Endothelial cell of umbilical vein (primary cell): ENCODE data around the gene NTN1. TPM values are rescaled to one million over a fixed set of nuclear protein-coding genes. Genes with fewer than 3 reads are reported as not detected.

Experiments used
- BruUV-seq: library from RNA; stranded (reverse); fragments of 400-500 nt; replicated peaks from 2 replicates; lab custom pipeline; 2021; lab: Mats Ljungman, UMichigan
- CTCF ChIA-PET: fragments of 300-600, 350-600 bp; sonication (Branson Sonifier 250); formaldehyde crosslinking; loops from one replicate; lab custom pipeline; 2021; ENCODE audit warnings: antibody characterized with exemption, inconsistent platforms; lab: Charles Lee
- POLR2A ChIA-PET: fragments of 300-600, 350-600 bp; sonication (Branson Sonifier 250); formaldehyde crosslinking; loops from one replicate; lab custom pipeline; 2021; ENCODE audit warnings: antibody characterized with exemption, inconsistent platforms; lab: Charles Lee
- DNase-seq: peaks from one replicate; pipeline ENCODE4 v3.0.0-alpha.2; 2011; ENCODE audit warnings: low read depth, low spot score
- FAIRE-seq: peaks from 2 replicates; lab custom pipeline; 2011; peaks lifted over from hg19 to GRCh38; lab: Jason Lieb, UNC
- H2AFZ ChIP-seq: 2 replicates; pipeline ENCODE4 v1.6.0; 2012; ENCODE audit warnings: low read depth, low read length, control low read depth, inconsistent platforms
- H3K27ac ChIP-seq: 2 replicates; pipeline ENCODE4 v1.5.1; 2011; ENCODE audit warnings: low read depth, mild to moderate bottlenecking, control low read depth, low read length, moderate library complexity; ENCODE audit not compliant: insufficient read depth
- H3K27me3 ChIP-seq, 2 experiments: 2 replicates each; pipeline versions ENCODE4 v1.6.0 to v1.6.1; 2011; ENCODE audit warnings: low read length in 2 of 2, mixed read lengths in 1 of 2; ENCODE audit not compliant: control insufficient read depth in 2 of 2, insufficient read depth in 2 of 2
- H3K36me3 ChIP-seq, 2 experiments: 2 replicates in 1 of 2; 3 replicates in 1 of 2; pipeline ENCODE4 v1.5.1; 2011; ENCODE audit warnings: low read length in 2 of 2, mild to moderate bottlenecking in 1 of 2, moderate library complexity in 1 of 2; ENCODE audit not compliant: control insufficient read depth in 2 of 2, insufficient read depth in 2 of 2; ENCODE audit errors: extremely low read depth in 1 of 2
- H3K4me1 ChIP-seq: 3 replicates; pipeline ENCODE4 v1.5.1; 2011; ENCODE audit warnings: mild to moderate bottlenecking, low read length; ENCODE audit not compliant: control insufficient read depth, insufficient read depth; ENCODE audit errors: extremely low read depth
- H3K4me2 ChIP-seq: 2 replicates; pipeline ENCODE4 v1.6.1; 2011; ENCODE audit warnings: low read length, control low read depth, mixed read lengths; ENCODE audit not compliant: insufficient read depth
- H3K4me3 ChIP-seq, 3 experiments: fragments of 200-600 bp in 1 of 3; sonication (generic), shearing (Covaris generic) in 1 of 3; replicated peaks in 1 of 3; 2 replicates each; pipeline ENCODE4 v1.5.1; 2011 to 2016; ENCODE audit warnings: control low read depth in 3 of 3, low read length in 3 of 3, mild to moderate bottlenecking in 2 of 3, inconsistent platforms in 1 of 3, low read depth in 1 of 3, moderate library complexity in 1 of 3; ENCODE audit not compliant: insufficient read depth in 1 of 3
- H3K79me2 ChIP-seq: 2 replicates; pipeline ENCODE4 v1.6.0; 2012; ENCODE audit warnings: low read length, inconsistent platforms; ENCODE audit not compliant: control insufficient read depth, insufficient read depth
- H3K9ac ChIP-seq: replicated peaks from 2 replicates; pipeline ENCODE3; 2011; ENCODE audit warnings: low read length, control low read depth; ENCODE audit not compliant: insufficient read depth; ENCODE audit errors: extremely low read depth
- H3K9me1 ChIP-seq: replicated peaks from 3 replicates; pipeline ENCODE4 v1.6.0; 2011; ENCODE audit warnings: mild to moderate bottlenecking, low read length; ENCODE audit not compliant: control insufficient read depth, insufficient read depth; ENCODE audit errors: extremely low read depth
- H3K9me3 ChIP-seq: replicated peaks from 2 replicates; pipeline ENCODE4 v1.5.1; 2012; ENCODE audit warnings: low read length, inconsistent platforms; ENCODE audit not compliant: control insufficient read depth, insufficient read depth
- H4K20me1 ChIP-seq: replicated peaks from 2 replicates; pipeline ENCODE3; 2011; ENCODE audit warnings: mild to moderate bottlenecking, low read length; ENCODE audit not compliant: control insufficient read depth, insufficient read depth; ENCODE audit errors: extremely low read depth
- CTCF ChIP-seq, 2 donors: IDR thresholded peaks; 1 replicate in 1 of 2; 2 replicates in 1 of 2; pipeline ENCODE4 v1.5.1; 2011; ENCODE audit warnings: low read length in 2 of 2, mild to moderate bottlenecking in 2 of 2, moderate library complexity in 2 of 2, control low read depth in 1 of 2, inconsistent platforms in 1 of 2, low read depth in 1 of 2; ENCODE audit not compliant: insufficient read depth in 1 of 2; ENCODE audit errors: extremely low read depth in 1 of 2
- EZH2 ChIP-seq: IDR thresholded peaks from 2 replicates; pipeline ENCODE4 v1.6.1; 2012; ENCODE audit warnings: borderline replicate concordance, low read depth, mild to moderate bottlenecking, moderate library complexity, low read length, inconsistent platforms; ENCODE audit not compliant: severe bottlenecking
- FOS ChIP-seq: IDR thresholded peaks from 2 replicates; pipeline ENCODE4 v1.6.1; 2011; ENCODE audit warnings: mild to moderate bottlenecking, low read length, moderate library complexity, borderline replicate concordance; ENCODE audit not compliant: insufficient read depth
- GATA2 ChIP-seq: IDR thresholded peaks from 2 replicates; pipeline ENCODE4 v1.7.0; 2011; ENCODE audit warnings: low read depth, mild to moderate bottlenecking, moderate library complexity, mixed read lengths, low read length; ENCODE audit not compliant: insufficient read length, insufficient read depth
- JUN ChIP-seq: IDR thresholded peaks from 2 replicates; pipeline ENCODE4 v1.6.1; 2011; ENCODE audit warnings: borderline replicate concordance, low read depth; ENCODE audit not compliant: insufficient read length, insufficient read depth
- MAX ChIP-seq: IDR thresholded peaks from 2 replicates; pipeline ENCODE4 v1.6.1; 2011; ENCODE audit not compliant: insufficient read depth, insufficient read length
- MYC ChIP-seq: IDR thresholded peaks from one replicate; pipeline ENCODE4 v1.6.1; 2011; ENCODE audit warnings: mild to moderate bottlenecking, low read depth, low read length
- POLR2A ChIP-seq: IDR thresholded peaks from 2 replicates; pipeline ENCODE4 v1.6.1; 2012; ENCODE audit warnings: low read depth, mild to moderate bottlenecking, control low read depth, low read length
- POLR2AphosphoS5 ChIP-seq: IDR thresholded peaks from 2 replicates; pipeline ENCODE4 v1.6.1; 2012; ENCODE audit warnings: low read depth, mild to moderate bottlenecking, control low read depth, low read length, moderate library complexity; ENCODE audit not compliant: insufficient read depth
- dilution Hi-C: fragments of 300-500 bp; cut with MboI; formaldehyde crosslinking; loops from one replicate; pipeline ENCODE4 v1.15.0; 2019; ENCODE audit warnings: low sequenced_read_pairs; ENCODE audit not compliant: extremely low pct_ligation_motif_present
- intact Hi-C: fragments of 100-400 bp; cut with micrococcal nuclease; formaldehyde crosslinking; loops from one replicate; pipeline ENCODE4 v1.10.0; 2022
- polyA plus RNA-seq, 4 experiments: library from polyadenylated mRNA; depleted of rRNA in 3 of 4; stranded (reverse) in 3 of 4; unstranded in 1 of 4; fragments of >200 nt; gene quantifications; 2 replicates each; pipeline versions ENCODE4 v1.2.1 to v1.2.3, GENCODE V29; 2011 to 2012; ENCODE audit warnings: missing spikeins in 1 of 4
- total RNA-seq: library from RNA; stranded (reverse); gene quantifications from 2 replicates; pipeline ENCODE4 v1.2.3, GENCODE V29; 2021

Gene NTN1
- total and polyA plus RNA-seq, 2 donors (not counting 3 experiments of a cell fraction or from before 2014, with no cell fraction given): 0.10 to 0.18 TPM

- Histone ChIP-seq H3K9me3 (no peaks in the 10 kb centered on the region), H3K4me1 (no peaks in the 10 kb centered on the region), H3K36me3 (no peaks in the 10 kb centered on the region), H2AFZ (no peak overlapping the region), H3K4me2 (no peak overlapping the region), H3K9ac (no peak overlapping the region), H3K79me2 (no peaks in the 10 kb centered on the region), H3K27ac (no peak overlapping the region), H3K9me1 (no peaks in the 10 kb centered on the region), H3K27me3 (no peaks in the 10 kb centered on the region), H4K20me1 (no peaks in the 10 kb centered on the region), H3K4me3 (no peak overlapping the region)
- ChIA-PET POLR2A (no interaction called here), CTCF (no interaction called here)
- BruUV-seq: no TSS peak
- DNase-seq (no peak), FAIRE-seq (no peak)
- intact Hi-C loops: no loop called here
- dilution Hi-C loops: no loop called here
- TF ChIP-seq MAX (no peak), POLR2AphosphoS5 (no peak), POLR2A (no peak), JUN (no peak), FOS (no peak), EZH2 (no peak), GATA2 (no peak), MYC (no peak), CTCF (IDR thresholded peaks at IDR 0.05; ENCODE audit: extremely low read depth in 1 of 2, insufficient read depth in 1 of 2, low read depth in 1 of 2, low read length in 2 of 2) (no peak)
Measured at GRCh38 chr17:9062399-9062902, 41.1 kb downstream of the NTN1 start.
